Measurements from ENCODE around the gene PAPOLB. TPM values are rescaled to one million over a fixed set of nuclear protein-coding genes. Genes with fewer than 3 reads are reported as not detected.
"Not testable (repeated sequence)": the region's sequence is repeated elsewhere in the genome, so short reads cannot be mapped to it uniquely, and the experiment has no call there.

PAPOLB gene
- total RNA-seq, 1 experiment from 2014 or later: 0.07 TPM

- no peak for TF ChIP-seq CTCF (IDR thresholded peaks at IDR 0.05; ENCODE audit: unreplicated experiment)
- Mint-ChIP-seq H3K27me3 (ENCODE audit: unreplicated experiment) (peaks cover 64% of the 10 kb centered on the region), H3K4me3 (ENCODE audit: low read depth, unreplicated experiment) (no peak overlapping the region), H3K27ac (ENCODE audit: unreplicated experiment) (no peak overlapping the region), H3K4me1 (ENCODE audit: low read depth, unreplicated experiment) (no peaks in the 10 kb centered on the region), H3K9me3 (ENCODE audit: low read depth, unreplicated experiment) (no peaks in the 10 kb centered on the region), H3K36me3 (ENCODE audit: insufficient read depth, unreplicated experiment) (no peaks in the 10 kb centered on the region)
- BruUV-seq (replicated peaks): no TSS peak
- DNase-seq: no peak
- CTCF ChIA-PET: no interaction called here
- intact Hi-C loops (cut with micrococcal nuclease; ENCODE audit: unreplicated experiment): no loop called here
Measured at GRCh38 chr7:4904346-4904745, 42.5 kb upstream of the PAPOLB start.

- no peak for TF ChIP-seq CTCF (IDR thresholded peaks at IDR 0.05; ENCODE audit: unreplicated experiment)
- Mint-ChIP-seq H3K27ac (ENCODE audit: unreplicated experiment) (no peak overlapping the region), H3K4me3 (ENCODE audit: low read depth, unreplicated experiment) (no peak overlapping the region), H3K4me1 (ENCODE audit: low read depth, unreplicated experiment) (no peaks in the 10 kb centered on the region), H3K27me3 (ENCODE audit: unreplicated experiment) (peaks cover 43% of the 10 kb centered on the region), H3K36me3 (ENCODE audit: insufficient read depth, unreplicated experiment) (no peaks in the 10 kb centered on the region), H3K9me3 (ENCODE audit: low read depth, unreplicated experiment) (peaks cover 3% of the 10 kb centered on the region)
- no peak for DNase-seq
- intact Hi-C loops (cut with micrococcal nuclease; ENCODE audit: unreplicated experiment): no loop called here
- no TSS peak for BruUV-seq (replicated peaks)
- CTCF ChIA-PET: no interaction called here
Measured at GRCh38 chr7:4895766-4896165, 33.9 kb upstream of the PAPOLB start.

GRCh38 chr7:4894482-4894881, 32.7 kb upstream of the PAPOLB start:
- Mint-ChIP-seq H3K4me1 (ENCODE audit: low read depth, unreplicated experiment) (no peaks in the 10 kb centered on the region), H3K9me3 (ENCODE audit: low read depth, unreplicated experiment) (peaks cover 3% of the 10 kb centered on the region), H3K4me3 (ENCODE audit: low read depth, unreplicated experiment) (no peak overlapping the region), H3K36me3 (ENCODE audit: insufficient read depth, unreplicated experiment) (no peaks in the 10 kb centered on the region), H3K27ac (ENCODE audit: unreplicated experiment) (no peak overlapping the region), H3K27me3 (ENCODE audit: unreplicated experiment) (peaks cover 43% of the 10 kb centered on the region)
- TF ChIP-seq CTCF (IDR thresholded peaks at IDR 0.05; ENCODE audit: unreplicated experiment): no peak
- BruUV-seq (replicated peaks): no TSS peak
- intact Hi-C loops (cut with micrococcal nuclease; ENCODE audit: unreplicated experiment): no loop called here
- CTCF ChIA-PET: no interaction called here
- no peak for DNase-seq

GRCh38 chr7:4893929-4894475, 32.2 kb upstream of the PAPOLB start:
- Mint-ChIP-seq H3K27me3 (ENCODE audit: unreplicated experiment) (peaks cover 43% of the 10 kb centered on the region), H3K4me3 (ENCODE audit: low read depth, unreplicated experiment) (no peak overlapping the region), H3K27ac (ENCODE audit: unreplicated experiment) (no peak overlapping the region), H3K4me1 (ENCODE audit: low read depth, unreplicated experiment) (no peaks in the 10 kb centered on the region), H3K9me3 (ENCODE audit: low read depth, unreplicated experiment) (peaks cover 3% of the 10 kb centered on the region), H3K36me3 (ENCODE audit: insufficient read depth, unreplicated experiment) (no peaks in the 10 kb centered on the region)
- intact Hi-C loops (cut with micrococcal nuclease; ENCODE audit: unreplicated experiment): no loop called here
- DNase-seq: no peak
- CTCF ChIA-PET: no interaction called here
- no peak for TF ChIP-seq CTCF (IDR thresholded peaks at IDR 0.05; ENCODE audit: unreplicated experiment)
- no TSS peak for BruUV-seq (replicated peaks)

- H3K36me3 Mint-ChIP-seq (ENCODE audit: insufficient read depth, unreplicated experiment); intact Hi-C loops (cut with micrococcal nuclease; ENCODE audit: unreplicated experiment); H3K4me1 Mint-ChIP-seq (ENCODE audit: low read depth, unreplicated experiment); BruUV-seq (replicated peaks); H3K9me3 Mint-ChIP-seq (ENCODE audit: low read depth, unreplicated experiment); H3K27ac Mint-ChIP-seq (ENCODE audit: unreplicated experiment); DNase-seq; H3K4me3 Mint-ChIP-seq (ENCODE audit: low read depth, unreplicated experiment): not testable (repeated sequence)
- CTCF ChIA-PET: interaction anchor here (0.7 kb wide), 1 partner anchor 577 kb away, joined by 3 read pairs; no protein-coding TSS in a partner anchor
- peaks cover 35% of the 10 kb centered on the region for H3K27me3 Mint-ChIP-seq (ENCODE audit: unreplicated experiment)
Measured at GRCh38 chr7:4893188-4893587, 31.4 kb upstream of the PAPOLB start.

- CTCF ChIA-PET: interaction anchor here (0.6 to 0.9 kb wide), 4 partner anchors 8 to 348 kb away, joined by 3 to 4 read pairs (median 3); partner anchors contain the start of gene RADIL
- peaks cover 34% of the 10 kb centered on the region for H3K27me3 Mint-ChIP-seq (ENCODE audit: unreplicated experiment)
- BruUV-seq (replicated peaks); H3K27ac Mint-ChIP-seq (ENCODE audit: unreplicated experiment); DNase-seq; intact Hi-C loops (cut with micrococcal nuclease; ENCODE audit: unreplicated experiment); H3K4me1 Mint-ChIP-seq (ENCODE audit: low read depth, unreplicated experiment); H3K4me3 Mint-ChIP-seq (ENCODE audit: low read depth, unreplicated experiment); H3K9me3 Mint-ChIP-seq (ENCODE audit: low read depth, unreplicated experiment); H3K36me3 Mint-ChIP-seq (ENCODE audit: insufficient read depth, unreplicated experiment): not testable (repeated sequence)
Measured at GRCh38 chr7:4891522-4891921, 29.7 kb upstream of the PAPOLB start.

Measured in Calu3 (cell line).